Eye (tissue), 1 donor: ENCODE data around the gene NDUFA13.

Experiments
- DNase-seq: peaks from one replicate; pipeline ENCODE4 v3.0.0-alpha.2; 2015

NDUFA13 gene

DNA sequence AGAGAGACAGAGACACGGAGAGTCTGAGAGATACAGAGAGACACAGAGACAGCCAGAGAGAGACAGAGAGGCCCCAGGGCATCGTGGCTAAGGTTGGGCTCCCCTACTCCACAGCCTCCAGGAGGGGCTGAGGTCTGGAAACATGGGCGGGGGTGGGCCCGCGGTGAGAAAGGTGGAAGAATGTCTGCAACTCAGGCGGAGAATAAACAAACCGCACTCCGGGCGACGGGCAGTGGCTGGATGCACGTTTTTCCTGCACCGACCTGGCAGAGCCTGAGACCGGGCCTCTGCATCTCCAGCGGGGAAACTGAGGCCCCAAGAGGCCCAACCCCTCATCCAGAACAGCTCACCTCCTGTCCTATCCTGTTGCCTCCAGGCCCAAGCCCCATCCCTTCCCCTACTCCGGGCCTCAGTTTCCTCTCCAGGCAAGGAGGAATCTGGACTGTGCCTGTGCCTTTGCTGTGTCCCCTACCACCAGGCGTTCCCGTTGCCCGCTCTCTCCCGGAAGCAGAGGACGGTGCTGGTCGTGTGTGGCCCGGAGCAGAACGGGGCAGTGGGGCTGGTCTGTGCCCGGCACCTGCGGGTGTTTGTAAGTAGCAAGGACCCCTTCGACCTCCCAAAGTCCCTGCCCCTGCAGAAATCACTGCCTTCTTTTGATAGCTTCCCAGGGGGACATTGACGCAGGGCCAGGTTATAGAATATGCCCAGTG is 18.7 kb downstream of the NDUFA13 start:
- DNase-seq: no peak

DNA sequence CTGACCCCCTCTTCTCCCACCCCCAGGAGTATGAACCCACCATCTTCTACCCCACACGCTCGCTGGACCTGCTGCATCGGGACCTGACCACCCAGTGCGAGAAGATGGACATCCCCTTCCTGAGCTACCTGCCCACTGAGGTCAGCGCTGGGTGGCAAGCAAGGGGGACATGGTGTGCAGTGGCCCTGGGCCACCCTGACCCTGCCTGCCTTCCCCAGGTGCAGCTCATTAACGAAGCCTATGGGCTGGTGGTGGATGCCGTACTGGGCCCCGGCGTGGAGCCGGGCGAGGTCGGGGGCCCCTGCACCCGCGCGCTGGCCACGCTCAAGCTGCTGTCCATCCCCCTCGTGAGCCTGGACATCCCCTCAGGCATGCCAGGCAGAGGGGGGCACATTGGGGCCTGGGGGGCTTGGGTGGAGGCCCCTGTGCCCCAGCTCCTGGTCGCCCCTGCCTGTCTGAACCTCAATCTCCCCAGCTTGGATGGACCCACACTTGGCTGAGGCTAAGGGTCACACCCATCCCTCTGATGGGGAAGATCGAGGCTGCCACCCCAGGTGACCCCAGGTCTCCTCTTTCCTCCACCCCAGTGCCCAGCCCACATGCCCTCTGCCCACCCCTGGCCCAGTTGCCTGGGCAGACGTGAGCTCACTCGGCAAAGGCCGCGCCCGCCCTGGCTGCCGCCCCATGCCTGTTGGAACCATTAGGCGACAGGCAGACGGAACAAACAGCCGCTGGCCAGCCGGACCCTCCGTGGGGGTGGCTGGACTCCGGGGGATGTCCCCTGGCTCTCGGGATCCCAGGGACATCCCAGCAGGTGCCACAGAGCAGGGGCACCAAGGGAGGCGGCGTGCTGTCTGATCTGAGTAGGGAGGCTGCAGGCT is 19.5 kb downstream of the NDUFA13 start:
- no peak for DNase-seq

DNA sequence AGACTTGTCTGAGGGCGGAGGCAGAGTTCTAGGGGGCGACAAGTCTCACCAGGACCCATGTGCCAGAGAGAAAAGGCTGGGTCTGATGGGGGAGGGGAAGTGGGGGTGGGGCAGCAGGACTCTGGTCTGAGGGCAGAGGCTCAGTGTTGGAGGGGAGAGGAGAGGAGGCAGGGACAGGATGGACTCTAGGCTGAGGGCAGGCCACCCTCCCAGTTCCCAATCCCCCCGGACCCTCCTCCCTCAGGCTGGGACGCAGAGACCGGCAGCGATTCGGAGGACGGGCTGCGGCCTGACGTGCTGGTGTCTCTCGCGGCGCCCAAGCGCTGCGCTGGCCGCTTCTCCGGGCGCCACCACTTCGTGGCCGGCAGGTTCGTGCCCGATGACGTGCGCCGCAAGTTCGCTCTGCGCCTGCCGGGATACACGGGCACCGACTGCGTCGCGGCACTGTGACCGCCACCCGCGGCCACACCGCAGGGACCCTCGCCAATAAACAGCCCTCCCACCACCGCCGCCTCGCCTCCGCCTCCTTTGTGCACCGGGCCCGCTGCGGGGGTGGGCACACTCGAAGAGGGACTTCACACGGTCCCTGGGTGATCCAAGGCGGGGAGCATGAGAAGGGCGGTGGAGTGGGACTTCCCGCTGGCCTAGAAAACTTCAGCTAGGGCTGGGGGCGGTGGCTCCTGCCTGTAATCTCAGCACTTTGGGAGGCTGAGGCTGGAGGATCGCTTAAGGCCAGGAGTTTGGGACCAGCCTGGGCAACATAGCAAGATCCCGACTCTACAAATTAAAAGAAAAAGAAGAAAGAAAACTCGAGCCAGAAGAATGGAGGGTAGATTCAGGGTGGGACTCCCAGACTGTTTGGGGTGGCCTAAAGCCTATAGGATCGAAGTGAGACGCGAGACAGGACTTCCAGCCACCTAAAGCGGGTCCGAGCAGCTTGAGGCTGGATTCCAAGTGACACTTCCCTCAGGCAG is 21.3 kb downstream of the NDUFA13 start:
- DNase-seq: no peak

DNA sequence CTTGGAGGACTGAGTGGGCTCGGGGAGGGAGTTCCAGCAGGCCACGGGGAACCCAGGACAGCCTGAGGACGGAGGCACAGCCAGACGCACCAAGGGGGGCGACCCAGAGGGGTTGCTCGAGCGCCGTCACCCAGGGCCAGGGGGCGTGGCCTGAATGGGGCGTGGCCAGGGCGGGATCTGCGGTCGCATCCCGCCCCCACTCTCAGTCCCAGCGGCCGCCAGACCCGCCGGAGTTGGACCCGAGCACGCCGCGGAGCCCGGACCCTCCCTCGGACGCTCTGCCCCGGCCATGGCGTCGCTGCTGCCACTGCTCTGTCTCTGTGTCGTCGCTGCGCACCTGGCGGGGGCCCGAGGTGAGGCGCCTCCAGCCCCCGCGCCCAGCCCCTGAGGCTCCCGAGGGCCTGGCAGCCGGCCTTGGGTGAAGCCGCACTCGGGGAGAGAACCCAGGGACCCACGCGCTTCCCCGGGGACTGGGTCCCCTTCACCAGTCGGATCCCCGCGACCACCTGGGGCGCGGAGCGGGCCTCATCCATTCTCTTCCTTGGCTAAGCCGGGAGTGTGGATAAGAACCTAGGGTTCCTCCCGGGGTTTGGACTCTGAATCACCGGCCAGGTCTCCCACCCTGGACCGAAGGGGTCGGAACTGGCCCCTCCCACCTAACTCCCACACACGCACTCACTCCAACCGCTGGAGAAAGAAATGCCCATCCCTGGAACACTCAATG is 22.2 kb downstream of the NDUFA13 start, which contains the start of gene CILP2:
CILP2 (plus strand) TSS at position 205 of the 724 bp plus-strand sequence; CDS start at position 290, 85 bp downstream.
- DNase-seq: peak; percentile 75

DNA sequence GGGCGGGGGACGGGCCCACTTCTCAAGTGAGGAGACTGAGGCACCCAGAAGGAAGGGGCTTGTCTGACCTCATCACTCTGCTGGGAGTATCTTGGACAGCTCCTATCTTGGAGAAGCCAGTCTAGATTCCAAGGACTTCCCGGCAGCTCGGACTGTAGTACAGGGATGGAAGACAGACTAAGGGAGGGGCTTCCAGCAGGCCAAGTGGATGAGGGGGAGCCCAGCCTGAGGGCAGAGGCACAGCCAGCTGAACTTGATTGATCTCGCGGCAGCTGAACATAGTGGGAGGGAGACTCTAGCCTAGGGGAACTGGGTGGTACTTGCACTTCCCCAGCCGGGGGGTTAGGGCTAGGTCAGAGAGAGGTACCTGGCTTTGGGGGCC is 22.8 kb downstream of the NDUFA13 start:
- peak; percentile 50 for DNase-seq

DNA sequence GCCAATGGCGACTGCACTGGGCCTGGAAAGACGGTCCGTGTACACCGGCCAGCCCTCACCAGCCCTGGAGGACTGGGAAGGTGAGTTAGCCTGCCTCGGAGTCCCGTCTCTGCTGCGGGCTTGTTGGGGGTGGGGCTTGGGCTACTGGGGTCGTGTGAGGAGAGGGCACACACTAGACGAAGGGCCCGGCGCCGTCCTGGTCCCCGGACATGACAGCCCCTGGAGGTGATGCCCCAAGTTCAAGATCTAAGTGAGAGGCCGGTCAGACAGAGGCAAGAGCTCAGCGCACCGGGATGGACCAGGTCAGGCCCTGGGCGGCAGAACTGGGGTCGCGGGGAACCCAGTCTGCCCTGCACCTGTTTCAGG is 23.7 kb downstream of the NDUFA13 start:
- DNase-seq: no peak

DNA sequence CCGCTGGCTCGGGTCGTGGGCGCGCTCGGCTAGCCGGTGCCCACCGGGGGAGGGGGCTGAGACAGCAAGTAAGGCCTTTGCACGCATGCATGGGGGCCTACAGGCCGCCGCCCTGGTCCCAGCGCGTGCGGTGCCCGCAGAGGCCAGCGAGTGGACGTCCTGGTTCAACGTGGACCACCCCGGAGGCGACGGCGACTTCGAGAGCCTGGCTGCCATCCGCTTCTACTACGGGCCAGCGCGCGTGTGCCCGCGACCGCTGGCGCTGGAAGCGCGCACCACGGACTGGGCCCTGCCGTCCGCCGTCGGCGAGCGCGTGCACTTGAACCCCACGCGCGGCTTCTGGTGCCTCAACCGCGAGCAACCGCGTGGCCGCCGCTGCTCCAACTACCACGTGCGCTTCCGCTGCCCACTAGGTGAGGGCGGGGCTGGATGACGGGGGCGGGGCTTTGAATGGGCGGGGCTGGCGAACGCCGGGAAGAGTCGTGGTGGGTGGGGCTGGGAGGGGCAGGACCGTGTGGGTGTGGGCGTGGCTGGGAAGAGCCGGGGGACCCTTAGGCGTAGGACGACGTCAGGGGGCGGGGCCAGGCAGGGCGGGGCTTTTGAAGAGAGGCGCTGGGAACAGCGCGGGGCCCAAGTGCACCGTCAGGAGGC is 24.2 kb downstream of the NDUFA13 start:
- peak; percentile 85 for DNase-seq

DNA sequence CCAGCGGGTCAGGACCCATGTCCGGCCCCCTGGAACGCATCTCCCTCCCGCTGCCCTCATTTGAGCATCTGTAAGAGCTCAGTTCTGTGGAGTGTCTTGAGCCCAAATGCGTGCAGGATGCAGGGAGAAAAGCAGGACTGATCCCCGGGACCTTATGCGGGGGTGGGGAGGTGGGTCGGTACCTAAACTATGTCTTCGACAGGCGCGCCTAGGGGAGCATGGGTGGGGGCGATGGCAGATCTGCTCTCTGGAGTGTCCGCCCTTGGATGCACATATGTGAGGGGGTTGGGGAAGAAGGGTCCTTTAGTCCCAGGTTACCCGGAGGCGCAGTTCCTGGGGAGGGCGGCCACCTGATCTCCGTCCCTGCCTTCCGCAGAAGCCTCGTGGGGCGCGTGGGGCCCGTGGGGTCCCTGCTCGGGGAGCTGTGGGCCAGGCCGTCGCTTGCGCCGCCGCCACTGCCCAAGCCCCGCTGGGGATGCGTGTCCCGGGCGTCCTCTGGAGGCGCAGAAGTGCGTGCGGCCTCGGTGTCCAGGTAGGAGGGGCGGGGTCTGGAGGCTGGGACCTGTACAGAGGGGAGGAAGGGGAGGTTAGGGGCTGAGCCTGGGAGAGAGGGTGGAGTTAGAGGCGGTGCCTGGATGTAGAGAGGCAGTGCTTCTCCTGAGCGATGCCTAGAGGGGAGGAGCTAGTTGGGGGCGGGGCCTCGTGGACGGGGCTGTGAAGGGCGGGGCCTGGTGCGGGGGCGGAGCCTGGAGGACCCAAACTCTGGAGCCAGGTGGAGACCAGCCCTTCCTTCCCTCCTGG is 24.9 kb downstream of the NDUFA13 start:
- DNase-seq: peak; percentile 73

DNA sequence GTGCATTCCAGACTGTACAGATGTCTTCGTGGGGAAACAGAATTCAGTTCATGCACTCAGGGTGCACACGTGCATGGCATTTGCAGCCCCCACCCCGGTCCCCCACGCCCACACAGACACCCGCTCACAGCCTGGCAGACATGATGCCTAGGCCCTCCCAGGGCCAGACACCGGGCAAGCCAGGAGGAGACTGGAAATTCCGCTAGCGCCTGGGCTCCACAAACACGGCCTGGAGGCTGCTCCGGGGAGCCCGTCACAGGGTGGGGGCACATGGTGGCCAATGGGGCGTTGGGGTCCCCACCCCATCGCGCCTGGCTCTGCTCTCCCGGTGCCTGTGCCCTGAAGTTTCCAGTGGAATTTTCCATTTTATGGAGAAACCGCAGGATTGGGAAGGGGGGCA is 25.6 kb downstream of the NDUFA13 start:
- DNase-seq: no peak

DNA sequence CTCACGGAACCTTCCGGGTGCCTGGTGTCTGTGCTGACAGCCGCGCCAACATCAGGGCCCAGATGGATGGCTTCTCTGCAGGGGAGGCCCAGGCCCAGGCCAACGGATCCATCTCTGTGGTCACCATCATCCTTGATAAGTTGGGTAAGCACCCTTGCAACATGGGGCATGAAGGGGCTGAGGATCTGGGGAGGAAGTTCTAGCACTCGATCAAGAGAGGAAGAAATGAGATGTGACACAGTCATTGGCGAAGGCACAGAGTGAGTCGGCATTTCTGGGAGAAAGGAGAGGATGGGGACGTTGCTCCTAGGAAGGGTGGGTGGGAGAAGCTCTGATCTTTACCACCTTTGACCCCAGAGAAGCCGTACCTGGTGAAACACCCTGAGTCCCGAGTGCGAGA is 26.5 kb downstream of the NDUFA13 start:
- DNase-seq: no peak

DNA sequence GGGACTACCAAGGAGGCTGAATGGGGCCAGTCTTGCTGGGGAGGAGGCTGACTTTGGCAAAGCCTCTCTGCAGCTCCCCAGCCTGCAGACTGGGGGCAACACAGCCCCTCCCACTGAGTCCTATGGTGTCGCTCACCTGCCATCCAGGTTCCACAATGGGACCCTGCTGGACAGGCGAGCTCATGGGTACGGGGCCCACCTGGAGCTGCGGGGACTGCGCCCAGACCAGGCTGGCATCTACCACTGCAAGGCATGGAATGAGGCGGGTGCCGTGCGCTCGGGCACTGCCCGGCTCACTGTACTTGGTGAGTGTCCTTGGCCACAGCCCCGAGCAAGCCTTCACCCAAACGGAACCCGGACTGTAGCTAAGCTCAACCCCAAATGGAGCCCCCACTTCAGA is 27.1 kb downstream of the NDUFA13 start:
- DNase-seq: no peak

DNA sequence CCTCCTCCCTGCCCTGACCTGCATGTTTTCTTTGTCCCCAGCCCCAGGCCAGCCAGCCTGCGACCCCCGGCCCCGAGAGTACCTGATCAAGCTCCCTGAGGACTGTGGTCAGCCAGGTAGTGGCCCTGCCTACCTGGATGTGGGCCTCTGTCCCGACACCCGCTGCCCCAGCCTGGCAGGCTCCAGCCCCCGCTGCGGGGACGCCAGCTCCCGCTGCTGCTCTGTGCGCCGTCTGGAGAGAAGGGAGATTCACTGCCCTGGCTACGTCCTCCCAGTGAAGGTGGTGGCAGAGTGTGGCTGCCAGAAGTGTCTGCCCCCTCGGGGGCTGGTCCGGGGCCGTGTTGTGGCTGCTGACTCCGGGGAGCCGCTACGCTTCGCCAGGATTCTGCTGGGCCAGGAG is 27.6 kb downstream of the NDUFA13 start:
- no peak for DNase-seq

DNA sequence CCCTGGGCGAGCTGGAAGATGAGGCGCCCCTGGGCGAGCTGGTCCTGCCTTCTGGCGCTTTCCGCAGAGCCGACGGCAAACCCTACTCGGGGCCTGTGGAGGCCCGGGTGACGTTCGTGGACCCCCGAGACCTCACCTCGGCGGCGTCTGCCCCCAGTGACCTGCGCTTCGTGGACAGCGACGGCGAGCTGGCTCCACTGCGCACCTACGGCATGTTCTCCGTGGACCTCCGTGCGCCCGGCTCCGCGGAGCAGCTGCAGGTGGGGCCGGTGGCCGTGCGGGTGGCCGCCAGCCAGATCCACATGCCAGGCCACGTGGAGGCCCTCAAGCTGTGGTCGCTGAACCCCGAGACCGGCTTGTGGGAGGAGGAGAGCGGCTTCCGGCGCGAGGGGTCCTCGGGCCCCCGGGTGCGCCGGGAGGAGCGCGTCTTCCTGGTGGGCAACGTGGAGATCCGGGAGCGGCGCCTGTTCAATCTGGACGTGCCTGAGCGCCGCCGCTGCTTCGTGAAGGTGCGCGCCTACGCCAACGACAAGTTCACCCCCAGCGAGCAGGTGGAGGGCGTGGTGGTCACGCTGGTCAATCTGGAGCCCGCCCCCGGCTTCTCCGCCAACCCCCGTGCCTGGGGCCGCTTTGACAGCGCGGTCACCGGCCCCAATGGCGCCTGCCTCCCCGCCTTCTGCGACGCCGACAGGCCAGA is 28.4 kb downstream of the NDUFA13 start:
- DNase-seq: no peak

DNA sequence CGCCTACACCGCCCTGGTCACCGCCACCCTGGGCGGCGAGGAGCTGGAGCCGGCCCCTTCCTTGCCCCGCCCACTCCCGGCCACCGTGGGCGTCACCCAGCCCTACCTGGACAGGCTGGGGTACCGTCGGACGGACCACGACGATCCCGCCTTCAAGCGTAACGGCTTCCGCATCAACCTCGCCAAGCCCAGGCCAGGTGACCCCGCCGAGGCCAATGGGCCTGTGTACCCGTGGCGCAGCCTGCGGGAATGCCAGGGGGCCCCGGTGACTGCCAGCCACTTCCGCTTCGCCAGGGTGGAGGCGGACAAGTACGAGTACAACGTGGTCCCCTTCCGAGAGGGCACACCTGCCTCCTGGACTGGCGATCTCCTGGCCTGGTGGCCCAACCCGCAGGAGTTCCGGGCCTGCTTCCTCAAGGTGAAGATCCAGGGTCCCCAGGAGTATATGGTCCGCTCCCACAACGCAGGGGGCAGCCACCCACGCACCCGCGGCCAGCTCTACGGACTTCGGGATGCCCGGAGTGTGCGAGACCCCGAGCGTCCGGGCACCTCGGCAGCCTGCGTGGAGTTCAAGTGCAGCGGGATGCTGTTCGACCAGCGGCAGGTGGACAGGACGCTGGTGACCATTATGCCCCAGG is 29.0 kb downstream of the NDUFA13 start:
- DNase-seq: no peak

DNA sequence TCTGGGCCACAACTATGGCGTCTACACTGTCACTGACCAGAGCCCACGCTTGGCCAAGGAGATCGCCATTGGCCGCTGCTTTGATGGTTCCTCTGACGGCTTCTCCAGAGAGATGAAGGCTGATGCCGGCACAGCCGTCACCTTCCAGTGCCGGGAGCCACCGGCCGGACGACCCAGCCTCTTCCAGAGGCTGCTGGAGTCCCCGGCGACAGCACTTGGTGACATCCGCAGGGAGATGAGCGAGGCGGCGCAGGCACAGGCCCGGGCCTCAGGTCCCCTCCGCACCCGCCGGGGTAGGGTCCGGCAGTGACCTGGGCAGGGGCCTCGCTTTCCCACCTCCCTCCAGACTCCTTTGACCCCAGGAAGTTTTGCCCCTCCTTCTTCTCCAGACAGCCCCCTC is 29.7 kb downstream of the NDUFA13 start:
- DNase-seq: no peak

DNA sequence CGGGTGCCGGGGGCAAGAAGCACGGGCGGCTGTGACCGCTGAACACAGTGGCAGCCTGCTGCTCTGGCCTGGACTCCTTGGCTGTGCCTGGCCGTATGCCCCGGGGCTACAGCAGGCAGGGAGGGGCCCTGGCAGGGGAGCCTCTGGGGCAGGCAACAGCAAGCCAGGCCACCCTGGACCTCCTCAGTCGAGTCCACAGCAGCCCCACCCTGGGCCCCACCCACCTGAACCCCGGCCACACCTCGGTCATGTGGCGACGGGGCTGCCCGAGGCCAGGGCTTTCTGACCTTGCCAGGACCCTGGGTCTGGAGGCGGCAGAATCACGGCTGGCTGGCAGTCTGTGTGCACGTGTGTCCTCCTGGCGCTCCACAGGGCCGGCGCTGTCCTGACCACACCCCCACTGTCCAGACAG is 30.7 kb downstream of the NDUFA13 start:
- no peak for DNase-seq

DNA sequence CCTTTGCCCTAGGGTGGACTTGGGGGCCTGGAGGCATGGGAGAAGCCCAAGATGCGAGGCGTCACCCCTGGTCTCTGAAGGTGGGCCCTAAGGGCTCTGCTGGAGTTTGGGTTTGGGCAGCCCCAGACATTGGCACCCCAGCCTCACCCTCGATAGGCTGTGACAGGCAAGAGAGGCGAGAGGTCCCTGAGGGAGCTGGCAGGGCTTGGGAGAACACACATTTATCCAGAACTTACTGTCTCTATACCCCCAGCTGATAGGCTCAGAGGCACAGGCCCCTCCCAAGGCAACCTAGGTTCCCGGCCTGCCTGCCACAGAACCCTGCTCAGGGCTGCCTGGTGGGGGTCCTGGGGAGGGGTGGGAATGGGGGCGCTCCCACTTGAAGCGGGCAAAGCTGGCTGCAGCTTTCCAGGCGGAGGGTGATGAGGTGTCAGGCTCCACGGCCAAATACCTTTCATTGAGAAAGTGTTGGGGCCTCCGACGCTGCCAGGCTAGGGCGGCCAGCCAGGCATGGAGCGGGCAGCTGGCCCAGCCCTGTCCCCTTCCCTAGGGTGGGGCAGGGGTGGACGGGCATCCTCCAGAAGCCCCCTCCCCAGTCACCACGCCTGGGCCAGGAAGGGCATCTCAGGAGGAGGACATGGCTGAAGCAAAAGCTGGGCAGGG is 31.8 kb downstream of the NDUFA13 start:
- no peak for DNase-seq

DNA sequence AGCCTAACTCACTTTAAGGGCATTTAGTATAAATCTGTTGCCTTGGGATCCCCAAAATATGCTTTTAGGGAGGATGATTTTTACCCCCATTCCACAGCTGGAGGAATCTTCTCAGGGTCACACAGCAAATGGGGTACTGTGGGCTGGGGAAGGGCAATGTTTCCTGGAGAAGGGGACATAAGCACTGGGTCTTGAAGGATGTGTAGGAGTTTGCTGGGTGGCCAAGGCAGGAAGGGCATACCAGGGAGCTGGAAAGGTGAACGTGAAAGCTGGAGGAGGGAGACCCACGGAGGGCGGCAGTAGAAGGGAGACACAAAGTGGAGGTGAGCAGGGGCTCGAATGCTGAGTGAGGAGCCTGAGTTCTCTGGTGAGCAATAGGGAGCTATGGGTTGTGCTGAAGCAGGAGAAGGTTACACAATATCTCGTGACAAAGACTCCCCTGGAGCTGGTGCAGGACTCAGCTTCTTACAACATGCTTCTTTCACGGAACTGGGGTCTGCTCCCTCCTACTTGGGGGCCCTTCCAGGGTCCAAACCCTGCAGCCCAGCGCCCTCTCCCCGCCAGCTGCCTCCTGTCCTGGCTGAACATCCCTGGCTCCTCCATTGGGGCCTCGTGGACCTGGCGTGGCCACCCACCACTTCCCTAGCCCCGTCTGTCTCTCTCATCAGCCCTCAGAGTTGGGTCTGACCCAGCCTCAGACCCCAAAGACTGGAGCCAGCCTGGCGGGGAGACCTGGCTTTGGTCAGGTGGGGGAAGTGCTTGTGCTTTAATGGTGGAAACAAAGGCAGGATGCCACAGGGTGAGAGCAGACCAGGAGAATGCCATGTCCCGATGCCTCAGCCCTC is 33.1 kb downstream of the NDUFA13 start:
- DNase-seq: no peak
